Peyer's patch (tissue), 4 donors: ENCODE results near the gene MKI67.

Experiments used
- CTCF ChIP-seq, 6 experiments: fragments of 450-650 bp in 4 of 6; fragments of 200-600 bp in 2 of 6; sonication (generic) in 1 of 6; IDR thresholded peaks; one replicate each; pipeline ENCODE4 v1.5.1; 2017 to 2019; ENCODE audit warnings: antibody characterized with exemption in 6 of 6, mild to moderate bottlenecking in 3 of 6, moderate library complexity in 1 of 6
- POLR2A ChIP-seq, 2 donors: fragments of 450-650 bp; IDR thresholded peaks; one replicate each; pipeline ENCODE4 v1.5.1; 2017; ENCODE audit warnings: antibody characterized with exemption in 2 of 2, mild to moderate bottlenecking in 2 of 2, moderate library complexity in 2 of 2

GRCh38 chr10:128087884-128088709, 38.1 kb downstream of the MKI67 start:
- TF ChIP-seq CTCF (IDR thresholded peaks at IDR 0.05) (no peak), POLR2A (IDR thresholded peaks at IDR 0.05) (no peak)
